ENCODE measurements around the gene GNG12.

GRCh38 chr1:67732750-67733151 is 100.5 kb downstream of the GNG12 start:
- no peak for TF ChIP-seq POLR2AphosphoS5 (IDR thresholded peaks at IDR 0.05)
- TF ChIP-seq CTCF (IDR thresholded peaks at IDR 0.05), result no peak
- TF ChIP-seq POLR2A (IDR thresholded peaks at IDR 0.05), result no peak

Measured in prostate gland (tissue), 2 donors.